VCaP (cell line): ENCODE measurements around the gene IQCM.

Experiments
- H3K27ac ChIP-seq: fragments of 450-650 bp; 2 replicates; pipeline ENCODE4 v1.5.1; 2017
- CTCF ChIP-seq: fragments of 450-650 bp; conservative IDR thresholded peaks from 2 replicates; pipeline ENCODE4 v1.5.1; 2017; ENCODE audit warnings: mild to moderate bottlenecking, moderate library complexity

Gene IQCM

GRCh38 chr4:149815743-149816142 is at the start of gene IQCM:
IQCM (minus strand) TSS chr4:149815843; CDS start chr4:149742691, 73,152 bp downstream.
- H3K27ac ChIP-seq: no peak within 1 kb of the TSS
- TF ChIP-seq CTCF: no peak

GRCh38 chr4:149857446-149857845 is 41.8 kb upstream of the IQCM start:
- TF ChIP-seq CTCF: no peak
- H3K27ac ChIP-seq: no peak overlapping the region

GRCh38 chr4:149845743-149846142 is 30.1 kb upstream of the IQCM start:
- no peak overlapping the region for H3K27ac ChIP-seq
- TF ChIP-seq CTCF: no peak

- TF ChIP-seq CTCF: no peak
- H3K27ac ChIP-seq: no peak overlapping the region
These were observed 26.0 kb upstream of the IQCM start for GRCh38 chr4:149841686-149842085.

GRCh38 chr4:149838036-149838435 is 22.4 kb upstream of the IQCM start:
- no peak for TF ChIP-seq CTCF
- no peak overlapping the region for H3K27ac ChIP-seq

- no peak for TF ChIP-seq CTCF
- no peak overlapping the region for H3K27ac ChIP-seq
These were observed 20.9 kb upstream of the IQCM start for GRCh38 chr4:149836546-149836945.

- H3K27ac ChIP-seq: no peak overlapping the region
- TF ChIP-seq CTCF: no peak
These were observed 19.6 kb upstream of the IQCM start for GRCh38 chr4:149835280-149835679.
